Brain microvascular endothelial cell (primary cell): ENCODE data around the gene RAB24.

Experiments
- DNase-seq: peaks from one replicate; pipeline ENCODE4 v3.0.0-alpha.2; 2020
- H3K27ac ChIP-seq: fragments of 250-450 bp; sonication (Bioruptor Pico); 2 replicates; pipeline ENCODE4 v1.5.1; 2020; ENCODE audit warnings: mild to moderate bottlenecking, moderate library complexity
- H3K27me3 ChIP-seq: fragments of 250-450 bp; sonication (Bioruptor Pico); replicated peaks from 2 replicates; pipeline ENCODE4 v1.5.1; 2020; ENCODE audit warnings: mild to moderate bottlenecking
- H3K36me3 ChIP-seq: fragments of 250-450 bp; sonication (Bioruptor Pico); replicated peaks from 2 replicates; pipeline ENCODE4 v1.5.1; 2020; ENCODE audit warnings: mild to moderate bottlenecking
- H3K4me3 ChIP-seq: 2 replicates; pipeline ENCODE4 v1.5.1; 2011; ENCODE audit warnings: low read depth, mild to moderate bottlenecking, control low read depth, low read length, moderate library complexity
- CTCF ChIP-seq: IDR thresholded peaks from 2 replicates; pipeline ENCODE4 v1.5.1; 2011; ENCODE audit warnings: low read depth, mild to moderate bottlenecking, moderate library complexity, low read length, control low read depth, inconsistent platforms; ENCODE audit errors: missing control alignments
- in situ Hi-C: cut with HindIII; loops from 2 replicates; pipeline ENCODE4 v1.10.0; 2017; ENCODE audit warnings: low sequenced_read_pairs, low pct_ligation_motif_present

The RAB24 gene

GRCh38 chr5:177329883-177330282 is 26.4 kb upstream of the RAB24 start:
- H3K4me3 ChIP-seq = no peak overlapping the region
- H3K27ac ChIP-seq = no peak overlapping the region
- in situ Hi-C loops = no loop called here
- no peak for TF ChIP-seq CTCF
- H3K36me3 ChIP-seq = peaks cover 34% of the 10 kb centered on the region
- H3K27me3 ChIP-seq = no peaks in the 10 kb centered on the region
- DNase-seq = no peak

- peaks cover 22% of the 10 kb centered on the region for H3K36me3 ChIP-seq
- in situ Hi-C loops = no loop called here
- H3K27ac ChIP-seq = no peak overlapping the region
- DNase-seq = no peak
- H3K4me3 ChIP-seq = no peak overlapping the region
- H3K27me3 ChIP-seq = no peaks in the 10 kb centered on the region
- no peak for TF ChIP-seq CTCF
Observed at GRCh38 chr5:177328545-177329231, 25.2 kb upstream of the RAB24 start.

GRCh38 chr5:177327539-177328522 is 24.3 kb upstream of the RAB24 start:
- in situ Hi-C loops = no loop called here
- Histone ChIP-seq H3K27ac (no peak overlapping the region), H3K36me3 (peaks cover 16% of the 10 kb centered on the region), H3K4me3 (no peak overlapping the region), H3K27me3 (no peaks in the 10 kb centered on the region)
- peak; percentile 33 for TF ChIP-seq CTCF
- peak; percentile 51 for DNase-seq

- DNase-seq = no peak
- H3K27me3 ChIP-seq = no peaks in the 10 kb centered on the region
- no peak overlapping the region for H3K27ac ChIP-seq
- TF ChIP-seq CTCF = no peak
- peaks cover 5% of the 10 kb centered on the region for H3K36me3 ChIP-seq
- in situ Hi-C loops = no loop called here
- no peak overlapping the region for H3K4me3 ChIP-seq
Observed at GRCh38 chr5:177325868-177326381, 22.4 kb upstream of the RAB24 start.

GRCh38 chr5:177320879-177321278 is 17.4 kb upstream of the RAB24 start:
- H3K4me3 ChIP-seq = no peak overlapping the region
- in situ Hi-C loops = loop anchor here (25.0 kb wide), 1 partner anchor 116 kb away; the partner anchor contains the start of genes GRK6 and PRR7
- no peak for DNase-seq
- H3K27ac ChIP-seq = no peak overlapping the region
- TF ChIP-seq CTCF = no peak
- H3K27me3 ChIP-seq = no peaks in the 10 kb centered on the region
- H3K36me3 ChIP-seq = no peaks in the 10 kb centered on the region
